ENCODE data around the gene SLC10A3. TPM values are rescaled to one million over a fixed set of nuclear protein-coding genes. Genes with fewer than 3 reads are reported as not detected.

SLC10A3 gene
- total RNA-seq, 1 experiment from 2014 or later, result 67.2 TPM

DNA sequence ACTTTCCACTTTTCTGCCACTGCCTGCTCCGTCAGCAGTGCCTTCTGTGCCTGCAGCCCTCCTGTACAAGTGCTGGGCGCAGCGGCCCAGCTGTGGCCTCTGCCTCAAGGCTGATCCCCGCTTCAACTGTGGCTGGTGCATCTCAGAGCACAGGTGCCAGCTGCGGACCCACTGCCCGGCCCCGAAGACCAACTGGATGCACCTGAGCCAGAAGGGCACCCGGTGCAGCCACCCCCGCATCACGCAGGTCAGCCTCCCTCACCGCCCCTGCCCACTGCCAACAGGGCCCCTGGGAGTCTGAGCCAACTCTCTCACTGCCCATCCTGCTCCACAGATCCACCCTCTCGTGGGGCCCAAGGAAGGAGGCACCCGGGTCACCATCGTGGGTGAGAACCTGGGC, 24.8 kb downstream of the SLC10A3 start:
- no peak for DNase-seq (ENCODE audit: low spot score)

DNA sequence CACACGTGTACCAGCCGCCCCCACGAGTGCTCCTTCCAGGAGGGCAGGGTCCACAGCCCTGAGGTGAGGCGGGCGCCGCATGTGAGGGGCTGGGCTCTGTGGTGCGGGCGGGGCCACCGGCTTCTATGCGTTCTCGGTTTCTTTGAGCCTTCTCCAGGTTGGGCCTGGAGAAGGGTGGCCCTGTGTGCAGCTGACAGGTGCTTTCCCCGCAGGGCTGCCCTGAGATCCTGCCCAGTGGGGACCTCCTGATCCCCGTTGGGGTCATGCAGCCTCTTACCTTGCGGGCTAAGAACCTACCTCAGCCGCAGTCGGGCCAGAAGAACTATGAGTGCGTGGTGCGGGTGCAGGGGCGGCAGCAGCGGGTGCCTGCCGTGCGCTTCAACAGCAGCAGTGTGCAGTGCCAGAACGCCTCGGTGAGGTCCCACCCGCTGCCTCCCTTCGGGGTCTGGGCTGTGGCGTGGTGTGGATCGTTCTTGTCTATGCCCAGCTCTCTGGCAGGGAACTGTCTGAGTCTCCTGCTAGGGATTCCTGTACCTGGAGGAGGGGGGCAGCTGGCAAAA, 25.5 kb downstream of the SLC10A3 start:
- DNase-seq (ENCODE audit: low spot score), result no peak

DNA sequence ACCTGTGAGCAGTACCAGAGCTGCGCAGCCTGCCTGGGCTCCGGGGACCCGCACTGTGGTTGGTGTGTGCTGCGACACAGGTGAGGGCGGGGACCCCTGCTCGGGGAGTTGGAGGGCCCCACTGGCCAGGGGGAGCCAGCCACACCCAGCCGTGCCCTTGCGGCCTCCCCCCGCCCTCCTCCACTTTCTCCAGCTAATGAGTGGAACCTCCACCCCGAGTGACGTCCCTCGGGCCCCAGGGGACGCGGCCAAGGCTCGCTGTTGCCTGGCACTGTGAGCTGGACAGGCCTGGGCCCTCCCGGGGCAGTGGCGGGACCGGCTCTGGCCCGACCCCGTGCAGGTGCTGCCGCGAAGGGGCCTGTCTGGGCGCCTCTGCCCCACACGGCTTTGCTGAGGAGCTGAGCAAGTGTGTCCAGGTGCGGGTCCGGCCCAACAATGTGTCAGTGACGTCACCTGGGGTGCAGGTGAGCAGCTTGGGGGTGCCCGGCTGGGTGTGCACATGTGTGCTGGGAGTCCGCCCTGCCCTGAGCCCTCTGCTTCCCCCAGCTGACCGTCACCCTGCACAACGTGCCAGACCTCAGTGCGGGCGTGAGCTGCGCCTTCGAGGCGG, 26.7 kb downstream of the SLC10A3 start:
- DNase-seq (ENCODE audit: low spot score), result no peak

DNA sequence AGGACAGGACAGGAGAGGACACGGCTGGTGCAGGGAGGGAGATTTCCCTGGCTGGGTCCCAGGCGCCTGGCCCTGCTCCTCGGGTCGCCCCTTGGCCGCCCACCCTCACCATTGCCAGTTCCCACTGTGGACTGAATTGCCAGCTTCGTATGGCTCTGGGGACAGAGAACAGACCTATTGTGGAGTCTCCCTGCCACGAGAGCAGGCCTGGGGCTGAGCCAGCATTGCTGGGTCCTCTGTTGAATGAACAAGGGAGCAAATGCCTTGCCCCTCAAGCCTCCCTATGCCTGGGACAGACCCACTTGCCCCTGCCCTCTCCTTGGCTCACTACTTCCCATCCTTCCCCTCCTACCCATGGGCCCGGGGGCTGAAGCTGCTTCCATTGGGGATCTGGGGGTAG, 28.0 kb downstream of the SLC10A3 start:
- no peak for DNase-seq (ENCODE audit: low spot score)

DNA sequence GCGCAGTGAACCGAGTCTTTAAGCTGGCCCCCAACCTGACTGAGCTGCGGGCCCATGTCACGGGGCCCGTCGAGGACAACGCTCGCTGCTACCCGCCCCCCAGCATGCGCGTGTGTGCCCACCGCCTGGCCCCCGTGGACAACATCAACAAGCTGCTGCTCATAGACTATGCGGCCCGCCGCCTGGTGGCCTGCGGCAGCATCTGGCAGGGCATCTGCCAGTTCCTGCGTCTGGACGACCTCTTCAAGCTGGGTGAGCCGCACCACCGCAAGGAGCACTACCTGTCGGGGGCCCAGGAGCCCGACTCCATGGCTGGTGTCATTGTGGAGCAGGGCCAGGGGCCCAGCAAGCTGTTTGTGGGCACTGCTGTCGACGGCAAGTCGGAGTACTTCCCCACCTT, 30.1 kb downstream of the SLC10A3 start:
- no peak for DNase-seq (ENCODE audit: low spot score)

DNA sequence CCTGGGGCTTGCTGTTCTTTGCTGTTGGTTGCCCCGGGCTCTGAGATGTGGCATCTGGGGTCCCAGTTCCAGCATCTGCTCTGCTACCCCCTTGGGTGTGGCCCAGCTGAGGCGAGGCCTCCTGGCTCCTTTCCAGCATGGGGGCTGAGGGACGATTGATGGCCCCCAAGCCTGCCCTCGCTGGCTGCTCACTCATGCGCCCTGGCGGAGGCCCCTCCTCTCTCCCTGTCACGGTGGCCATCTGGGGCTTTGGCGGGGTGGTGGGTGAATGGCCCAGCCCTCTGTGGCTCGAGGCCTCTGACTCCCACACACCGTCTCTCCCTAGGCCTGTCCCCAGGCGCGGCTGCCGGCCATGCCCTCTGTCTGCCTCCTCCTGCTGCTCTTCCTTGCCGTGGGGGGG, 30.6 kb downstream of the SLC10A3 start:
- DNase-seq (ENCODE audit: low spot score), result no peak

DNA sequence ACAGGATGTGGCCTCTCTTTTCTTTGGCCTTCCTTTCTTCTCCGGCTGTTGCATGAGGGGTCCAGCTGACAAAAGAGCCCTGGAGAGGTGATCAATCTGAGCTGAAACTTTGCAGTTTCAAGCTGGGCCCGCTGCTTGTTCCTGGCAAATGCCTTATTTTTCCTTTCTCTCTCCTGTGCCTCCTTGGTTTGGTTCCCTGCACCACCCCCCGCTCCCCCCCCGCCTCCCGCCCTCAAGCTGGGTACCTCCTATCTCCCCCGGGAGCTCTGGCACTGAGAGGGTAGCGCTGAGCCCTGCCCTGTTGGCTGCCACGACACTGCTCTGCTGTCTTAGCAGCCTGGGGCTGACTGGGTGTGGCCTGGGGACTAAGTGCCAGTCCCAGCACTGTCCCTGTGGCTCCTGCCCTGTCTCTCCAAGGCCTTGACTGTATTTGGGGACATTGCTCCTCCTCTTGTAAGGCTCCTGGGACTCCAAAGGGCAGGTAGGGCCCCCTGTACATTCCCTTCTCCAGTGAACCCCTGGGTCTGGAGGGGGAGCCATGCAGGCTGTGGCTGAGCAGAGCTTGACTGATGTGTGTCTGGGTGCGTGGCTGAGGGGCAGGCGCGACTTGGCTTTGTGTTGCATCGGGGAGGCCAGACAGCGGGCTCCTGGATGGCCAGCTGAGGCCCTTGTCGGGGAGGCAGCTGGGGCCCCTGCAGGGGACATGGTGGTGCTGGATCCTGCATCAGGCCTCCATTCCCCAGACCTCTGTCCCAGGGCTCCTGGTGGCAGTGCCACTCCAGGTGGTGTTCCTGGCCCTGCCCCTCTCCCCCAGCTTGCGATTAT, 31.3 kb downstream of the SLC10A3 start:
- peak; percentile 45 for DNase-seq (ENCODE audit: low spot score)

DNA sequence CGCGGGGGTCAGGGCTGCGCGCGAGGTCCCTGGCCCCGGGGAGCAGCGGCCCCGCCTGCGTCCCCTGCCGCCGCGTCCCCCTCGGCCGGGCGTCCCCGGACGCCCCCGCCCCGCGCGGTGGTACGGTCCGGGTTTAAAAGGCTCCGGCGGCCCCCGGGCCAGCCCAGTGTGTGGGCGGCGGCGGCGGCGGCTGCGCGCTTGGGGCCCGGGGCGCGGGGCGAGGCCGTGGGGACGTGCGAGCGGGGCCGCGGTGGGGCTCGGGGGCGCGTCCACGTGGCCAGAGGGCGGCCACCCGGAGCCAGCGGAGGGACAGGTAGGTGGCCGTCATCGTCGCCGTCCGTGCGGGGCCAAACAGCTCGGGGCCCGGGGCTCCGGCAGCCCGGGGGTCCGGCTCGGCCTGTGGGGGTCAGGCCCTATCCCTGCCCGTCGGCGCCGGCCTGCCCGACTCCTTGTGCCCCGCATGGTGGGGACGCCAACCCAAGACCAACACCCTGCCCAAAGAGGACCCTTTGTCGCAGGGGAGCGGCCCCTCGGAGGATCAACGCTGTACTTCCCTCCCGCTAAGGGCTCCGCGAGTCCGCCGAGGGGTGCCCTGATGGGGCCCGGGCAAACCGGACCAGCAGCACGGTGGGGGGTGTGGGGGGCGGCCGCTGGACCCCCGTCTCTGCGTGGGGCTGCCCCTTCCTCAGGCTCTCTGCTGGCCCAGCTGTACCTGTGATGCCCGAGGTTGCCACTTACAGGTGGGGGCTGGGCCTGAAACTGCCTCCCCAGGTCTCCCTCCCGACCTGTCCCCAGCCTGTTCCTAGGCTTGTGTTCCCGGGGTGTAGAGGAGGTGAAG, 32.1 kb downstream of the SLC10A3 start, which contains the start of gene PLXNA3:
Gene PLXNA3, plus strand, starts transcription at position 166 of the 838 bp plus-strand sequence. CDS start 1,903 bp downstream, outside the sequence.
- DNase-seq (ENCODE audit: low spot score), result peak; percentile 36

DNA sequence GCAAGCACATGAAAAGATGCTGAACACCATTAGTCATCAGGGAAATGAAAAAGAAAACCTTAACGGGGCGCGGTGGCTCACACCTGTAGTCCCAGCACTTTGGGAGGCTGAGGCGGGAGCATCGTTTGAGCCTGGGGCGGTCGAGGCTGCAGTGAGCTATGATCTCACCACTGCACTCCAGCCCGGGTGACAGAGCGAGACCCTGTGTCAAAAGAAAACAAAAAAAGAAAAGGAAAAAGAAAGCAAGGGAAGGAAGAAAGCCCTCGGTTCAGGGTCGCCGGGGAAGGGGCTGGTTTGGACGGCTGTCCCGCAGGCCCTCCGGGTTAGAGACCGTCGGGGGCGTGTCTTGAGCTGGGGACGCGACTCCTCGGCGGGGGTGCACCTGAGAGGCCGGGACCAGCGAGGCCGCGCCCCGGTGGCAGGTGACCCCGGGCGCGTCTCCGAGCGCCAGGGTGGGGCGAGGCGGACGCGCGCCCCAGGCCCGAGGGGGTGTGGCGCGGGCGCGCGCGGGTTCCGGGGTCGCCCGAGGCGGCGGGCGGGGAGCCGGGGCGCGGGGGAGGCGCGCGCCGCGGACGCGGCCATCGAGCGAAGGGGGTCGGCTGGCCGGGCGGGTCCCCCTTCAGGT, 32.8 kb downstream of the SLC10A3 start:
- peak; percentile 67 for DNase-seq (ENCODE audit: low spot score)

DNA sequence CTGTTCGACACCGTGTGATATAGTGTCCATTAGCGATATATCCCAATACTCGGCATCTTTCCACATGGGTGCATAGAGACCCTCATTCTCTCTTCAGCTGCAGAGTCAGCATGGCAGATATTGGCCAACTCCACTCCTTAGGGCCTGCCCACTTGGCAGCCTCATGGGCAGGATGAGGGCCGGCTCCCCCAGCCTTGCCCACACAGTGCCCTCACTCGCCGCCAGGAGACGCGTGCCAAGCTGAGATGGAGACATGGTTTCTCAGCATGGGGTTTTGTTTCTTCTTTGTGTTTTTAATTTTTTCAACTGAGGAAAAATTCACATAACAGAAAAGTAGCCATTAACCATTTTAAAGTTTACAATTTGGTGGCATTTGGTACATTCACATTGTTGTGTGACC, 37.6 kb downstream of the SLC10A3 start:
- DNase-seq (ENCODE audit: low spot score), result no peak

DNA sequence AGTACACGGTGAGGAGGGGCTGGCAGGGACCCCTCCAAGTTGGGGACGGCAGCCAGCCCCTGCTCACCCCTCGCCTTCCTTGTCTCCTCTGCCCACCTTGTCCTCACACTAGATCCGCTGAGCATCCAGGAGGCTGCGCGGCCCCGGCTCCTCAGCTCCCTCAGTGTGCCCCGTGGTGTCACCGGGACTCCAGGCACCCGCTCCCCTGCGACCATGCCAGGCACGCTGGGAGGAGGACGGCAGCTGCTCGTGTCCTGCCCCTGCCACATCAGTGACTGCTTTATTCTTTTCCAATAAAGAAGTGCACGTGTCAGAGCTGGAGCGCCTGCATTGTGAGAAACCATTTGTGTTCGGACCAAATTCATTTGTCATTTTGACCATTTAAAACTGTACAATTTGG, 40.1 kb downstream of the SLC10A3 start:
- no peak for DNase-seq (ENCODE audit: low spot score)

DNA sequence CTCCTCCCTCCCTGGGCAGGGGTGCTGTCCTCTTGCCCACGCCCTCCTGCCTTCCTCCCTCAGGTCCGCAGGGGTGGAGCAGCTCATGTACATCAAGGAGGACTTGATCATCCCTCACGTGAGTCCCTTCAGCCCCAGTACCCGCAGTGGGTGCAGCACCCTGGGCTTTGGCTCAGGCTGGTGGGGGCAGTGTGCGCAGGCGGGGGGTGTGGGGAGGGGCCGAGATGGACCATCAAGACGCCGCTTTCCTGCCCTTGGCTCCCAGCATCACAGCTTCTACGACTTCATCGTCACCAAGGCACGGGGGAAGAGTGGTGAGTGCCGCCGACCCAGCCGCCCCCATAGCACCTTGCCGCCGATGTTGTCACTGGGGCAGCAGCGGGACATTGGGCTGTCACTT, 40.8 kb downstream of the SLC10A3 start:
- no peak for DNase-seq (ENCODE audit: low spot score)

DNA sequence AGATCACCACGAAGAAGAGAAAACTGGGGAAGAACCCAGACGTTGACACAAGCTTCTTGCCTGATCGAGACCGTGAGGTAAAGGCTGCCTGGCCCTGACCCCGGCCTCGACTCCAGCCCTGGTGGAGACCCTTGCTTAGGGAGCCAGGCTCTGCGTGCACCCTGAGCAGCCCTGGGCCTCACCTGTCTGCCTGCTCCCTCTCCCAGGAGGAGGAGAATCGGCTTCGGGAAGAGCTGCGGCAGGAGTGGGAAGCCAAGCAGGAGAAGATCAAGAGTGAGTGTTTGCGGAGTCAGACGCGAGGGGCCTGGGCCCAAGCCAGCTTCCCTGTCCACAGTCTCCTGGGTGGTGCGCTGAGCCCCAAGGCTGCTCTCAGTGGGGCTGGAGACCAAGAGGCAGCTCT, 41.9 kb downstream of the SLC10A3 start:
- DNase-seq (ENCODE audit: low spot score), result no peak

DNA sequence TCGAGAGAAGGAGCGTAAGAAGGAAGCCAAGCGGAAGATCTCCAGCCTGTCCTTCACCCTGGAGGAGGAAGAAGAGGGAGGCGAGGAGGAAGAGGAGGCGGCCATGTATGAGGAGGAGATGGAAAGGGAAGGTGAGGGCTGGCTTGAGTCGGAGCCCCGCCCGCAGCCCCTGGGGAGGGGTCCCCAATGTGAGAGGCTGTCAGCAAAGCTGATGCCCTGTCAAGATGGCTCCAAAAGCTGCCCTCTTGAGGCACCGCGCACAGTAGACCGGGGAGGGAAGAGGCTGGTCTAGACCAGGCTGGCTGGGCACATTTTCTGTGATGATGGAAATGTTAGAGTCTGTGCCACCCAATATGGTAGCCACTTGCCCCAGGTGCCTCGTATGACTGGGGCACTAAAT, 44.0 kb downstream of the SLC10A3 start:
- DNase-seq (ENCODE audit: low spot score), result no peak

DNA sequence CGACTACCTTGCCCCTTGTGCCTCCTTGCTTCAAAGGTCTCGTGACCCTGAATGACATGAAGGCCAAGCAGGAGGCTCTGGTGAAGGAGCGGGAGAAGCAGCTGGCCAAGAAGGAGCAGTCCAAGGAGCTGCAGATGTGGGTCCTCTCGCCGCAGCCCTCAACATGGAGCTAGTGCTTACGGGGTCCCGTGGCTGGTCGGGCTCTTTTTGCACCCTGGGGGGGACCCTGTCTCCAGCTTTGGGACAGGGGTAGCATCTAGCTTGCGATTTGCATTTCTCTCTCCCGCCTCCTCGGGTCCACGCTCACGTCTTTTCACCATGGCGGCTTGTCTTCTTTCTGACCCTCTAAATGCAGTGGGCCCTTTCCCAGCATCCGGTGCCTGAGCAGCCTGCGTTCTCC, 44.7 kb downstream of the SLC10A3 start:
- DNase-seq (ENCODE audit: low spot score), result no peak

DNA sequence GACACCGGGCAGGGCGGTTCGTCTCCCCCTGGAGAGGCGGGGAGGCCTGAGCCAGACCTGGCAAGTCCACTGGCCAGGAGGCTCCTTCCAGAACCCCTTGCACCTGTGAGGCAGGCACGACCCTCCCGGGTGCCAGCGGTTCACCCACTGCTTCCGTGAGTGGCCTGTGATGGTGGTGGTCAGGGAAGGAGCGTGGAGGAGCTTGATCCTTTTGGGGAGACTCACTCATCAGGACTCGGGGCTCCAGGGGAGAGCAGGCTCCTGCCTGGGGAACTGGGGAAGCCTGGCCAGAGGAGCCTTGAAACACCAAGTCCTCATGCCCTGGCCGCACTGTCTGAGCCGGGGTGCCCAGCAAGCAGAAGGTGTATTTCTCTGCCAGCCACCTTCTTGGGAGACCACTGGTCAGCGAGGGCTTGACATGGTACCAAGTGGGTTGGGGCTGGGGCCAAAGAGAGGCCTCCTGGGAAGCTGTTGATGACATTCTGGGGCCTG, 45.6 kb downstream of the SLC10A3 start:
- DNase-seq (ENCODE audit: low spot score), result peak; percentile 4

DNA sequence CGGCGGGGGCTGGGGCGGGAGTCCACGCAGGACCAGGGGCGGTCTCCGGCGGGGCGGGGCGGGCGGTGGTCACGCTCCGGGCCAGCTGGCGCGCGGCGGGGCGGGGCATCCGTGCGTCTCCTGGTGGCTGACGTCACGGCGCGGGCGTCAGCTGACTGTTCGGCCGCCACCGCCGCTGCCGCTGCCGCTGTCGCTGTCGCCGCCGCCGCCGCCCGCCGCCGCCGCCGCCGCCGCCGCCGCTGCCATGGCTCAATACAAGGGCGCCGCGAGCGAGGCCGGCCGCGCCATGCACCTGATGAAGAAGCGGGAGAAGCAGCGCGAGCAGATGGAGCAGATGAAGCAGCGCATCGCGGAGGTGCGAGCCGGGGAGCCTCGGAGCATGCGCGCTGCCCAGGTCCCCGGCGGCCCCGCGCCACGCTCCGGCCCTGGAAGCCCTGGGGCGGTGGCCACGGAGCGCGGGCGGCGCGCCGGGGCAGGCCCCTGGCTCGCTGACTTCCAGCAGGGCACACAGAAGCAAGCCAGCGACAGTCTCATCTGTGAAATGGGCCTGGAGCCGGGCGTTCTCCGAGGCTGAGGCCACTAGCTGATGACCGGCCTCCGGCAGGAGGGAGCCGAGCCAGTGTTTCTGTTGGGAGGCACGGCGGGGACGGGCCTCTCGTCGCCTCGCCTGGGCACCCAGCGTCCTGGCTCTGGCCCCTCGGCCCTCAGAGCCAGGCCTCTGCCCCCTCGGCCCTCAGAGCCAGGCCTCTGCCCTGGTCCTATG, 46.3 kb downstream of the SLC10A3 start, which contains the start of gene FAM50A:
Gene FAM50A, plus strand, starts transcription at position 150 of the 763 bp plus-strand sequence. Its CDS starts 95 bp downstream, at position 245.
- DNase-seq (ENCODE audit: low spot score), result peak; percentile 69

DNA sequence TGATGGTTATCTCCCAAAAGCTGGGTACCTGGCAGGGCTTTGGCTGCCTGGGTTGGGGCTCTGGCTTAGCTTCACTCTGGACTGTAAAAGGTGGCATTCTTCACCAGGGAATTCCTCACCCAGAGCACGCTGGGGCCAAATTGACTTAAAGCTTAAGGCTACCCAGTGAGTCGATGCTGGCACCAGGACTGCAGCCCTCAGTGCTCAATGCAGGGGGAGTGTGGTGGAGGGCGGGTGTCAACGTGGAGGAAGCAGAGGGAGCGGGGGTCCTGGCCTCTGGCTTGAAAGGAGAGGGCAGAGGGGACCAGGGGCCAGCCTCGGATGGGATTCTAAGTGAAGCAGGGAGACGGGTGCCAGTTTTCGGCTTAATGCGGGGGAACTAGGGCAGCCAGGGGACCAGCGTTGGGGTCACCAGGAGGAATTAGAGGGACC, 46.9 kb downstream of the SLC10A3 start:
- DNase-seq (ENCODE audit: low spot score), result no peak

DNA sequence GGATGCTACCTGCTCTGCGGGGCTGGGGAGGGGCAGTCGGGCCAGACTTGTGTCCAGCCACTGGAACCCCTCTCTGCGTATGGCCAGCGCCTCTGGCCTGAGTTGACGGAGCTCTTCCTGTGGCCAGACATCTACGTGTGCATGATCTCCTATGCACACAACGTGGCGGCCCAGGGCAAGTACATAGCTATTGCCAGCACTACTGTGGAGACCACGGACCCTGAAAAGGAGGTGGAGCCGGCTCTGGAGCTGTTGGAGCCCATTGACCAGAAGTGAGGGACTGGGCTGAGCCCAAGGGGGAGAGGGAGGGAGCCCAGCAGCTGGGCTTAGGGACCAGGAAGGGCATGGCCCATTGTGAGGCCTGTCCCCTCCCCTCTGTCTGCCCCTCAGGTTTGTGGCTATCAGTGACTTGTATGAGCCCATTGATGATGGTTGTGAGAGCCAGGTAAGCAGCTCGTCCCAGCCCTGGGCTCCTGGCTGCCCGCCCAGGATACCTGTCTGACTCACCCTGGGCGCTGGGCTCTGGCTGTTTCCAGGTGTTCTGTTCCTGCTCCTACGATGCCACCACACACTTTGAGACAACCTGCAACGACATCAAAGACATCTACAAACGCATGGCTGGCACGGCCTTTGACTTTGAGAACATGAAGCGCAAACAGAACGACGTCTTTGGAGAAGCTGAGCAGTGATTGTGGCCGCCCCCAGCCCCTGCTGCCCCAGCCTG, 48.3 kb downstream of the SLC10A3 start:
- DNase-seq (ENCODE audit: low spot score), result peak; percentile 90

DNA sequence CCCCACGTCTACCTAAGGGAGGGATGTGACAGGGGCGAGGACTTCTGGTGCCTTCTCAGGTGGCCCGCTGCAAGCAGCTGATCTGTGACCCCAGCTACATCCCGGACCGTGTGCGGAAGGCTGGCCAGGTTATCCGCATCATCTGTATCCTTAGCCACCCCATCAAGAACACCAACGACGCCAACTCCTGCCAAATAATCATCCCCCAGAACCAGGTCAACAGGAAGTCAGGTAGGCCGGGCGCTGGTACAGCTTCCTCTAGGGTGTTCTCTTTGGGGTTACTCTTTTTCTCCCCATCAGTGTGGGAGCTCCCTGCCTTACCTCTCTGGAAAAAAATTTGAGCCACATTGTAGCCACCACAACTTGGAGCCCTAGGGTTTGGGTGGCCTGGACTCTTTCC, 48.9 kb downstream of the SLC10A3 start:
- DNase-seq (ENCODE audit: low spot score), result no peak
